NB4 (cell line): ENCODE results near the gene ZNF598.
A peak's percentile ranks its signal among the peaks of the same experiment; 100 is the strongest.

Experiments used
- DNase-seq: peaks from one replicate; pipeline ENCODE4 v3.0.0; 2010; ENCODE audit warnings: low read depth
- H3K4me3 ChIP-seq: one replicate; pipeline ENCODE4 v1.5.1; 2011; ENCODE audit warnings: mild to moderate bottlenecking, low read depth, low read length, moderate library complexity
- CTCF ChIP-seq: IDR thresholded peaks from one replicate; pipeline ENCODE4 v1.5.1; 2012; ENCODE audit warnings: low read depth, low read length
- MAX ChIP-seq: IDR thresholded peaks from 2 replicates; pipeline ENCODE4 v1.6.1; 2011; ENCODE audit warnings: low read depth, low read length
- MYC ChIP-seq: IDR thresholded peaks from 2 replicates; pipeline ENCODE4 v1.6.1; 2011; ENCODE audit warnings: low read depth, low read length
- POLR2A ChIP-seq: IDR thresholded peaks from 2 replicates; pipeline ENCODE4 v1.6.1; 2011; ENCODE audit warnings: mild to moderate bottlenecking; ENCODE audit not compliant: insufficient read length; ENCODE audit errors: extremely low read depth

The ZNF598 gene

GRCh38 chr16:2033057-2033908 is 23.7 kb upstream of the ZNF598 start:
- peak overlapping the region; percentile 59 for H3K4me3 ChIP-seq
- peak; percentile 83 for DNase-seq

GRCh38 chr16:2032285-2033056 is 22.9 kb upstream of the ZNF598 start:
- TF ChIP-seq MAX: no peak
- no peak for TF ChIP-seq MYC
- TF ChIP-seq POLR2A: no peak
- no peak for TF ChIP-seq CTCF
- peak overlapping the region; percentile 16 for H3K4me3 ChIP-seq
- DNase-seq: peak; percentile 65

More at GRCh38 chr16:2033057-2033908, 23.7 kb upstream of the ZNF598 start:
- TF ChIP-seq POLR2A (no peak), MAX (no peak), CTCF (no peak), MYC (no peak)

- no peak for TF ChIP-seq MYC
- no peak for TF ChIP-seq CTCF
- no peak for TF ChIP-seq POLR2A
- no peak for TF ChIP-seq MAX
- H3K4me3 ChIP-seq: no peak overlapping the region
- DNase-seq: no peak
These were observed 21.5 kb upstream of the ZNF598 start for GRCh38 chr16:2031081-2031577.

GRCh38 chr16:2030036-2030435 is 20.4 kb upstream of the ZNF598 start:
- no peak for DNase-seq
- TF ChIP-seq POLR2A (no peak), MYC (no peak), CTCF (no peak), MAX (no peak)
- no peak overlapping the region for H3K4me3 ChIP-seq

- TF ChIP-seq MAX (no peak), POLR2A (no peak)
- no peak for DNase-seq
- H3K4me3 ChIP-seq: no peak overlapping the region
These were observed 19.7 kb upstream of the ZNF598 start for GRCh38 chr16:2029350-2029749.
